Trophoblast cell (in vitro differentiated cells and primary cell): Measurements from ENCODE around the gene MOAP1.
"Not testable (repeated sequence)": the region's sequence is repeated elsewhere in the genome, so short reads cannot be mapped to it uniquely, and the experiment has no call there.

ENCODE experiments used
- DNase-seq, 2 donors: peaks; one replicate each; pipeline ENCODE4 v3.0.0-alpha.2; 2016
- H2AFZ ChIP-seq: 2 replicates; pipeline ENCODE4 v1.6.1; 2013; ENCODE audit warnings: low read length, moderate library complexity, mild to moderate bottlenecking; ENCODE audit not compliant: insufficient read depth, poor library complexity
- H2AK5ac ChIP-seq: 2 replicates; pipeline ENCODE4 v1.6.1; 2013; ENCODE audit warnings: mild to moderate bottlenecking, low read length
- H2BK120ac ChIP-seq: 2 replicates; pipeline ENCODE4 v1.6.1; 2013; ENCODE audit warnings: low read length, mild to moderate bottlenecking, moderate library complexity; ENCODE audit not compliant: insufficient read depth, poor library complexity
- H2BK12ac ChIP-seq: 2 replicates; pipeline ENCODE4 v1.6.1; 2013; ENCODE audit warnings: mild to moderate bottlenecking, low read length, moderate library complexity
- H2BK5ac ChIP-seq: 2 replicates; pipeline ENCODE4 v1.6.1; 2013; ENCODE audit warnings: low read length, low read depth, moderate library complexity, mild to moderate bottlenecking; ENCODE audit not compliant: poor library complexity
- H3K14ac ChIP-seq: 2 replicates; pipeline ENCODE4 v1.6.1; 2013; ENCODE audit warnings: mild to moderate bottlenecking, low read length
- H3K18ac ChIP-seq: 2 replicates; pipeline ENCODE4 v1.6.1; 2013; ENCODE audit warnings: mild to moderate bottlenecking, low read length
- H3K23ac ChIP-seq: 2 replicates; pipeline ENCODE4 v1.6.1; 2013; ENCODE audit warnings: low read length
- H3K27ac ChIP-seq: 2 replicates; pipeline ENCODE4 v1.5.1; 2013; ENCODE audit warnings: low read depth, mild to moderate bottlenecking, inconsistent platforms, low read length, moderate library complexity
- H3K27me3 ChIP-seq: 2 replicates; pipeline ENCODE4 v1.6.1; 2013; ENCODE audit warnings: inconsistent platforms, mild to moderate bottlenecking, low read length, moderate library complexity; ENCODE audit not compliant: insufficient read depth
- H3K36me3 ChIP-seq, 2 experiments: 1 replicate in 1 of 2; 2 replicates in 1 of 2; pipeline ENCODE4 v1.6.1; 2013; ENCODE audit warnings: low read length in 2 of 2, mild to moderate bottlenecking in 2 of 2, moderate library complexity in 1 of 2; ENCODE audit not compliant: insufficient read depth in 2 of 2, control insufficient read depth in 1 of 2
- H3K4ac ChIP-seq: 2 replicates; pipeline ENCODE4 v1.6.1; 2013; ENCODE audit warnings: low read depth, mild to moderate bottlenecking, low read length, moderate library complexity
- H3K4me1 ChIP-seq, 2 experiments: 1 replicate in 1 of 2; 2 replicates in 1 of 2; pipeline ENCODE4 v1.6.1; 2013; ENCODE audit warnings: low read length in 2 of 2, mild to moderate bottlenecking in 2 of 2, moderate library complexity in 1 of 2; ENCODE audit not compliant: insufficient read depth in 2 of 2, control insufficient read depth in 1 of 2
- H3K4me2 ChIP-seq: 2 replicates; pipeline ENCODE4 v1.6.1; 2013; ENCODE audit warnings: inconsistent platforms, mild to moderate bottlenecking, low read length, moderate library complexity
- H3K4me3 ChIP-seq: 2 replicates; pipeline ENCODE4 v1.5.1; 2013; ENCODE audit warnings: mild to moderate bottlenecking, low read depth, low read length, inconsistent platforms
- H3K79me1 ChIP-seq: one replicate; pipeline ENCODE4 v1.6.1; 2013; ENCODE audit warnings: low read length
- H3K79me2 ChIP-seq: 2 replicates; pipeline ENCODE4 v1.6.1; 2013; ENCODE audit warnings: low read length, mild to moderate bottlenecking; ENCODE audit not compliant: control insufficient read depth, insufficient read depth, poor library complexity
- H3K9ac ChIP-seq: 2 replicates; pipeline ENCODE4 v1.6.1; 2013; ENCODE audit warnings: mild to moderate bottlenecking, low read length
- H3K9me3 ChIP-seq: 2 replicates; pipeline ENCODE4 v1.6.1; 2013; ENCODE audit warnings: low read depth, mild to moderate bottlenecking, control low read depth, inconsistent platforms, low read length; ENCODE audit not compliant: insufficient read depth
- H4K12ac ChIP-seq: 2 replicates; pipeline ENCODE4 v1.6.1; 2013; ENCODE audit warnings: low read depth, mild to moderate bottlenecking, low read length, moderate library complexity
- H4K8ac ChIP-seq: 2 replicates; pipeline ENCODE4 v1.6.1; 2013; ENCODE audit warnings: low read depth, mild to moderate bottlenecking, low read length, moderate library complexity
- H4K91ac ChIP-seq: one replicate; pipeline ENCODE4 v1.6.1; 2013; ENCODE audit warnings: low read depth, mild to moderate bottlenecking, low read length, moderate library complexity
- WGBS: extraction: QIAGEN DNeasy Blood & Tissue Kit; methylation state at CpG from one replicate; pipeline ENCODE4 v1.1.7; 2013; ENCODE audit warnings: missing lambda C conversion rate; ENCODE audit not compliant: insufficient read length, insufficient coverage; ENCODE audit errors: extremely low coverage; 5-methylcytosine and 5-hydroxymethylcytosine counted together

Gene MOAP1

GRCh38 chr14:93171376-93171775, 13.3 kb downstream of the MOAP1 start:
- H3K4me1 ChIP-seq = no peaks in the 10 kb centered on the region
- H3K9ac ChIP-seq = no peak overlapping the region
- H3K79me2 ChIP-seq = no peaks in the 10 kb centered on the region
- H3K27me3 ChIP-seq = no peaks in the 10 kb centered on the region
- H3K36me3 ChIP-seq = no peaks in the 10 kb centered on the region
- no peak overlapping the region for H3K4me3 ChIP-seq
- H2AFZ ChIP-seq = no peak overlapping the region
- H3K79me1 ChIP-seq = no peaks in the 10 kb centered on the region
- no peak overlapping the region for H2BK120ac ChIP-seq
- no peak overlapping the region for H4K91ac ChIP-seq
- H2BK5ac ChIP-seq = no peak overlapping the region
- DNase-seq = no peak
- no peak overlapping the region for H3K4me2 ChIP-seq
- no peak overlapping the region for H2AK5ac ChIP-seq
- H3K4ac ChIP-seq = no peak overlapping the region
- H3K18ac ChIP-seq = no peak overlapping the region
- no peak overlapping the region for H3K23ac ChIP-seq
- no peak overlapping the region for H2BK12ac ChIP-seq
- no peak overlapping the region for H3K14ac ChIP-seq
- H3K9me3 ChIP-seq = no peaks in the 10 kb centered on the region
- WGBS = no CpG with 5 or more reads among the region's 4 CpGs
- no peak overlapping the region for H4K8ac ChIP-seq
- no peak overlapping the region for H3K27ac ChIP-seq
- no peak overlapping the region for H4K12ac ChIP-seq

GRCh38 chr14:93170141-93170540, 14.6 kb downstream of the MOAP1 start:
- DNase-seq, H4K91ac ChIP-seq, H3K4me3 ChIP-seq, H2BK12ac ChIP-seq, H3K18ac ChIP-seq, H3K9me3 ChIP-seq, H2BK120ac ChIP-seq, H3K27me3 ChIP-seq, H2AK5ac ChIP-seq, H3K27ac ChIP-seq, H3K36me3 ChIP-seq, H3K4me1 ChIP-seq, H2AFZ ChIP-seq, H3K9ac ChIP-seq, H3K79me1 ChIP-seq, H3K79me2 ChIP-seq, H4K12ac ChIP-seq, H3K4me2 ChIP-seq, H3K4ac ChIP-seq, H3K23ac ChIP-seq, H3K14ac ChIP-seq, H4K8ac ChIP-seq, H2BK5ac ChIP-seq: not testable (repeated sequence)
- no CpG with 5 or more reads among the region's 20 CpGs for WGBS

- not testable (repeated sequence) for H2BK120ac ChIP-seq, H3K14ac ChIP-seq, H3K9me3 ChIP-seq, H3K18ac ChIP-seq, H3K4ac ChIP-seq, H3K36me3 ChIP-seq, H4K8ac ChIP-seq, H2AK5ac ChIP-seq, H3K4me1 ChIP-seq, H2AFZ ChIP-seq, H2BK5ac ChIP-seq, H3K27ac ChIP-seq, H3K79me2 ChIP-seq, H3K27me3 ChIP-seq, H3K79me1 ChIP-seq, H3K4me3 ChIP-seq, H2BK12ac ChIP-seq, DNase-seq, H3K23ac ChIP-seq, H3K9ac ChIP-seq, H3K4me2 ChIP-seq, H4K91ac ChIP-seq, H4K12ac ChIP-seq
- no CpG with 5 or more reads among the region's 6 CpGs for WGBS
These were observed 15.1 kb downstream of the MOAP1 start for GRCh38 chr14:93169619-93170018.

- H3K4ac ChIP-seq, H4K12ac ChIP-seq, H3K23ac ChIP-seq, H2AFZ ChIP-seq, H3K4me2 ChIP-seq, DNase-seq, H3K4me3 ChIP-seq, H3K18ac ChIP-seq, H3K14ac ChIP-seq, H3K27ac ChIP-seq, H3K4me1 ChIP-seq, H4K8ac ChIP-seq, H2AK5ac ChIP-seq, H2BK120ac ChIP-seq, H3K27me3 ChIP-seq, H3K36me3 ChIP-seq, H3K79me1 ChIP-seq, H3K9me3 ChIP-seq, H3K9ac ChIP-seq, H3K79me2 ChIP-seq, H2BK12ac ChIP-seq, H2BK5ac ChIP-seq, H4K91ac ChIP-seq: not testable (repeated sequence)
- WGBS = no CpG with 5 or more reads among the region's 9 CpGs
These were observed 16.1 kb downstream of the MOAP1 start for GRCh38 chr14:93168610-93169009.
